Spleen (tissue), 7 donors: Measurements from ENCODE around the gene PLA2G6.

Experiments
- CTCF ChIP-seq, 11 experiments: fragments of 200-600 bp in 7 of 11; fragments of 450-650 bp in 4 of 11; sonication (generic) in 4 of 11; IDR thresholded peaks in 8 of 11; conservative IDR thresholded peaks in 3 of 11; 1 replicate in 7 of 11; 2 replicates in 4 of 11; pipeline versions ENCODE4 v1.4.0 to v1.8.0; 2016 to 2021; ENCODE audit warnings: antibody characterized with exemption in 11 of 11, inconsistent platforms in 4 of 11, mild to moderate bottlenecking in 1 of 11
- POLR2A ChIP-seq, 3 donors: fragments of 450-650 bp; IDR thresholded peaks; one replicate each; pipeline ENCODE4 v1.5.1; 2017; ENCODE audit warnings: antibody characterized with exemption in 3 of 3, mild to moderate bottlenecking in 1 of 3
- POLR2AphosphoS5 ChIP-seq, 3 donors: sonication (generic); formaldehyde crosslinking; IDR thresholded peaks; one replicate each; pipeline ENCODE4 v1.5.1; 2017; ENCODE audit warnings: antibody characterized with exemption in 3 of 3
- donor health status: DM: no; HTN: no; CAD: no; lungs with moderate emphysema.
- donor health status: DM: no; HTN: no; CAD: no.
- donor health status: DM: no; HTN: no; CAD: no.

DNA sequence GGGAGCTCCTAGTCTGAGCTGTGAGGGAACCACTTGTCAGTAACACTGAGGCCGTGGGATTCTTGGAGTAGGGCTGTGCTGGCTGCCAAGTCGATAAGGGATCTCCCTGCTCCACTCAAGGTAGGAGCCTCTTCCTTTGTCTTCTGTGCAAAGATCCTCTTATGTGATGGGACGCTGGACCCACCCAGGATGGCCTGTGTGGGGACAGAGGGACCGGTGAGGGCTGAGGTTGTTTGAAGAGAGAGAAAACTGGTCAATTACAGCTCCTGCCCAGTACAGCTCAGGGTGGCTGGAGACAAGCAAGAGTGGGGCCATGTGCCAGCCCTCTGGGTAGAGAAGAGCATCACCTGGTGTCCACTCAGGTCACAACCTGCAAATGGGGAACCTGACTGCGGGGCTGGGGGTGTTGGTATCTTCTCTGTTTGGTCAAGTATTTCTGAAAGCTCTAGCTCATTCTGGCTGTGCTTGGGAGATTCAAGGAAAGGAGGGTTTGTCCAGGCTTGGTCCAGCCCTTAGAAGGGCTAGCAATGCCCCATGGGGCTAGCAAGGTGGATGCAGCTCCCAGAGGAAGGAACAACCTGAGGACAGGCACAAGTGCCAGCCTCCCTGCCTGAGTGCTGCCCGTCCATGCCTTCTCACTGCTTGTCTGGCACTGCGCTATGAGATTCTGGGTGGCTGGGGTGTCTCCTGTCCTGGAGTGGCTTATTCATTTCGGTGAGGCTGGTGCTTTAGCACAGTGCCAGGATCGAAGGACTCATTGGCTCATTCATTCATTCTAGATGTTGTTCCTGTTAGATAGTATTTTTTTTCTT lies 43.5 kb downstream of the PLA2G6 start:
- no peak for TF ChIP-seq POLR2A (IDR thresholded peaks at IDR 0.05)
- no peak for TF ChIP-seq CTCF (IDR thresholded peaks at IDR 0.05 in 8 of 11, conservative IDR thresholded peaks at IDR 0.05 in 3 of 11)
- TF ChIP-seq POLR2AphosphoS5 (IDR thresholded peaks at IDR 0.05): no peak
